Testis (tissue), 3 donors: ENCODE results near the gene TGM1. TPM values are rescaled to one million over a fixed set of nuclear protein-coding genes. Genes with fewer than 3 reads are reported as not detected.

Experiments used
- DNase-seq: peaks from one replicate; pipeline ENCODE4 v3.0.0-alpha.2; 2019
- H3K27ac ChIP-seq, 2 donors: fragments of 200-600 bp; sonication (generic); one replicate each; pipeline ENCODE4 v1.5.1; 2019
- H3K27me3 ChIP-seq: fragments of 200-600 bp; sonication (generic); one replicate; pipeline ENCODE4 v1.5.1; 2019
- H3K36me3 ChIP-seq: fragments of 200-600 bp; sonication (generic); one replicate; pipeline ENCODE4 v1.5.1; 2017; ENCODE audit warnings: low read depth; ENCODE audit errors: missing control alignments
- H3K4me1 ChIP-seq: fragments of 200-600 bp; sonication (generic); one replicate; pipeline ENCODE4 v1.5.1; 2019
- H3K4me3 ChIP-seq, 2 donors: fragments of 200-600 bp; sonication (generic); one replicate each; pipeline ENCODE4 v1.5.1; 2017 to 2019
- H3K9me3 ChIP-seq: fragments of 200-600 bp; sonication (generic); one replicate; pipeline ENCODE4 v1.5.1; 2017
- CTCF ChIP-seq, 3 experiments: fragments of 450-650 bp in 2 of 3; fragments of 200-600 bp in 1 of 3; sonication (generic) in 1 of 3; IDR thresholded peaks; one replicate each; pipeline ENCODE4 v1.5.1; 2016 to 2019; ENCODE audit warnings: antibody characterized with exemption in 3 of 3, mild to moderate bottlenecking in 2 of 3, moderate library complexity in 1 of 3
- POLR2A ChIP-seq: fragments of 450-650 bp; IDR thresholded peaks from one replicate; pipeline ENCODE4 v1.6.1; 2017; ENCODE audit warnings: antibody characterized with exemption, mild to moderate bottlenecking, moderate library complexity
- whole genome bisulfite sequencing, 2 donors: methylation state at CpG; one replicate each; pipeline ENCODE4 v1.1.5; 2018; 5-methylcytosine and 5-hydroxymethylcytosine counted together
- intact Hi-C: fragments of 100-400 bp; cut with DNase I; formaldehyde crosslinking; loops from one replicate; pipeline ENCODE4 v1.15.1; 2023; ENCODE audit warnings: low total_unique reads
- polyA plus RNA-seq: library from polyadenylated mRNA; stranded (reverse); fragments of 350-450 nt; fragmentation: Illumina TruSeq; extraction: RNeasy Lipid Tissue Mini Kit (QIAGEN cat#74804); gene quantifications from one replicate; pipeline ENCODE4 v1.2.3, GENCODE V29; 2014; ENCODE audit warnings: low read depth, low replicate concordance; ENCODE audit not compliant: insufficient read depth
- total RNA-seq, 2 donors: library from RNA; depleted of rRNA; stranded (reverse); fragments of >200 nt; gene quantifications; one replicate each; pipeline ENCODE4 v1.2.3, GENCODE V29; 2016

Gene TGM1
- total and polyA plus RNA-seq, 3 donors from 2014 or later = 3.6 to 10.5 (median 5.4) TPM

DNA sequence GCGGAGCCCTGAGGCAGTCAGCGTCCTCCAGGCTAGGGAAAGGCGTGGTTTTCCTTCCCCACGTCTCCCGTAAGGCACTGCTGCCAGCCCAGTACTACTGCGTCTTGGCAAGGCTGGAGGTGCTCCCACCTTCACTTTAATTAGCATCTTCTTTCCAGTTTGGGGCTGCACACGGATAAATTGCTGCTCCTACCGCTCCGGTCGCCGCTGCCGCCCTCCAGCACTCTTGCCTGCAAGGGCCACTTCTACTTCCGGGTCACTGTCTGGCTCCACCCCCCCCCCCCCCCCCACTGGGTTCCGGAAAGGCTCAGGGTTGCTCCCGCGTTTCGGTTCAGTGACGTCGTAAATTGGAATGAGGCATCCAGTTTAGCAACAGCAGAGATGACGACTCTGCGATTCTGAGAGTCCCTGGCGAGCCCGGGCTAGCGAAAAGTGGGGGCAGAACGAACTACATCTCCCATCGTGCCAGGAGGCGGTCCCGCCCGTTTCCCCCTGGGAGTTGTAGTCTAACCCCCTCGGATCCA is 30.8 kb downstream of the TGM1 start, which contains the start of gene NEDD8:
Gene NEDD8 (minus strand): TSS at position 247 of the 524 bp plus-strand sequence. CDS start 100 bp downstream, at position 147.
- Histone ChIP-seq H3K9me3 (no peaks in the 10 kb centered on the region), H3K27ac (peak within 1 kb of the TSS; percentile 72 to 82), H3K4me3 (peak within 1 kb of the TSS; percentile 75 to 91), H3K4me1 (peaks cover 19% of the 10 kb centered on the region), H3K27me3 (no peaks in the 10 kb centered on the region), H3K36me3 (no peaks in the 10 kb centered on the region)
- TF ChIP-seq CTCF (IDR thresholded peaks at IDR 0.05) (no peak), POLR2A (no peak)
- peak; percentile 94 for DNase-seq
- 0 to 2% methylated on average over 14 to 30 of the region's 30 CpGs for WGBS, 2 donors
- intact Hi-C loops = no loop called here

- no peaks in the 10 kb centered on the region for H3K27me3 ChIP-seq
- WGBS, 2 donors = 7 to 9% methylated on average over 21 to 23 of the region's 23 CpGs
- no peak for DNase-seq
- H3K9me3 ChIP-seq = no peaks in the 10 kb centered on the region
- no peaks in the 10 kb centered on the region for H3K36me3 ChIP-seq
- H3K4me1 ChIP-seq = peaks cover 19% of the 10 kb centered on the region
- H3K4me3 ChIP-seq = peak overlapping the region; percentile 75 to 91
- intact Hi-C loops = no loop called here
- peak overlapping the region; percentile 72 to 82 for H3K27ac ChIP-seq
- no peak for TF ChIP-seq CTCF (IDR thresholded peaks at IDR 0.05)
- TF ChIP-seq POLR2A = no peak
Measured at GRCh38 chr14:24231263-24232120, 31.5 kb downstream of the TGM1 start.

GRCh38 chr14:24228902-24229301 is 34.1 kb downstream of the TGM1 start:
- TF ChIP-seq POLR2A = no peak
- no peak for TF ChIP-seq CTCF (IDR thresholded peaks at IDR 0.05)
- no peak for DNase-seq
- Histone ChIP-seq H3K4me1 (peaks cover 18% of the 10 kb centered on the region), H3K27me3 (no peaks in the 10 kb centered on the region), H3K4me3 (no peak overlapping the region), H3K36me3 (no peaks in the 10 kb centered on the region), H3K27ac (no peak overlapping the region), H3K9me3 (no peaks in the 10 kb centered on the region)
- intact Hi-C loops = no loop called here
- 0 to 43% methylated on average over 1 of the region's 1 CpG for whole genome bisulfite sequencing, 2 donors

- intact Hi-C loops = no loop called here
- Histone ChIP-seq H3K4me1 (peaks cover 9% of the 10 kb centered on the region), H3K27ac (no peak overlapping the region), H3K4me3 (no peak overlapping the region), H3K9me3 (no peaks in the 10 kb centered on the region), H3K36me3 (no peaks in the 10 kb centered on the region), H3K27me3 (no peaks in the 10 kb centered on the region)
- no peak for DNase-seq
- WGBS, 2 donors = 70 to 75% methylated on average over 1 of the region's 1 CpG
- TF ChIP-seq POLR2A = no peak
- no peak for TF ChIP-seq CTCF (IDR thresholded peaks at IDR 0.05)
Measured at GRCh38 chr14:24226473-24226872, 36.5 kb downstream of the TGM1 start.
